GM04504 (cell line): ENCODE data around the gene IGSF3.
"Not testable (repeated sequence)": the region's sequence is repeated elsewhere in the genome, so short reads cannot be mapped to it uniquely, and the experiment has no call there.

ENCODE experiments used
- DNase-seq: peaks from one replicate; pipeline ENCODE4 v3.0.0-alpha.2; 2012; ENCODE audit warnings: low read depth

The IGSF3 gene

GRCh38 chr1:116629441-116629840, 38.1 kb downstream of the IGSF3 start:
- not testable (repeated sequence) for DNase-seq

- DNase-seq, result no peak
Measured at GRCh38 chr1:116628448-116628847, 39.1 kb downstream of the IGSF3 start.

DNA sequence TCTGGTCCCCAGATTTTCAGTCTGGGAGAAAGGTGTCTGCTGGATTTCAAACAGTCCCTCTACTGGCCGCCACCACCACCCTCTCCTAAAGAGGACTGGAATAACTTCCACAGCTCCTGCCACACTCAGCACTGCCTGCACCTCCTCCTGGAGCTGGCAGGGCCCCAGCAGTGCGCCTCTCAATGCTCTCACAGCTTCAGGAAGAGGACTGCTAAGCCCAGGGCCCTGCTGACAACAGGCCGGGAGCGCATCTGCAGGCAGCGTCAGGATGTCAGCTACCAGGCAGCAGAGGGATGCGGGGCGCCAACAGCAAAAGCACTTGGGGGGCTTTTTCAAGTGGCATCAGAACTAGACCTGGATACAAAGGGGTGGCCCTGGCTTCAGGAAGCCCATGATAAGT, 40.2 kb downstream of the IGSF3 start:
- not testable (repeated sequence) for DNase-seq

DNA sequence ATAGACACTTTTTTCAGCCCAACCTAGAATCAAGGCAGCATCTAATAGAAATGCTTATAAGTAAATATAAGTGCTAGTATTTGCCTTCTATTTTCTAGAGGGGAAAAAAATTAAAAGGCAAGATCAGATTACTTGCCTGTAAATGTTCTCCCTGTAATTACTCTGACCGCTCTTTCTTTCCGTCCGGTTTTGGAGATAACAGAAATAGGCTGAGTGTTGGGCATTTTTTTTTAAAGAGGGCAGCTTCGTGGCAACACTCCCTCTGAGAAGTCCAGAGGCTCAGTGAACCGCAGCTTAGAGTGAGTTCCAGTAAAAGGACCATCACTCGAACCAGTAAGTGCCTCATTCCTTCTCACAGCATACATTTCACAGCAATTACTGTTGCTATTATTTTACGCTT, 40.6 kb downstream of the IGSF3 start:
- not testable (repeated sequence) for DNase-seq

GRCh38 chr1:116625155-116625554, 42.4 kb downstream of the IGSF3 start:
- not testable (repeated sequence) for DNase-seq

GRCh38 chr1:116624040-116624439, 43.5 kb downstream of the IGSF3 start:
- no peak for DNase-seq

GRCh38 chr1:116622496-116622895, 45.0 kb downstream of the IGSF3 start:
- DNase-seq, result not testable (repeated sequence)

DNA sequence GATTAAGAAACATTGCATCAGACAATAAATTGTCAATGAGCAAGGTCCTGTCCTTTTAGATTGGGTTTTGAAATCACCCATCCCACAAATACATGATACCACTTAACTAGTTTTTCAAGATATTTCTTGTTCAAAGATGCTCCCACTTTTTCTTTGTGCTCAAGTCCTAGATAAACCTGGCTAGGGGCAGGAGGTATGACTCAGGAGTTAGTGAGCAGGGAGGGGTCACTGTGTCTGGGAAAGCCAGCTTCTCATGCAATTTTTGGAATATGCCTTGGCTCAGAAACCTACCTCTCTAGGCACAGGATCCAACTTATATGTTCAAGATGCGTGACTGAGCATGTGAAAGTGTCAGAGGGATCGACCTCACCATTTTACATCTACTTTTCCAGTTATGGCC, 45.8 kb downstream of the IGSF3 start:
- not testable (repeated sequence) for DNase-seq

DNA sequence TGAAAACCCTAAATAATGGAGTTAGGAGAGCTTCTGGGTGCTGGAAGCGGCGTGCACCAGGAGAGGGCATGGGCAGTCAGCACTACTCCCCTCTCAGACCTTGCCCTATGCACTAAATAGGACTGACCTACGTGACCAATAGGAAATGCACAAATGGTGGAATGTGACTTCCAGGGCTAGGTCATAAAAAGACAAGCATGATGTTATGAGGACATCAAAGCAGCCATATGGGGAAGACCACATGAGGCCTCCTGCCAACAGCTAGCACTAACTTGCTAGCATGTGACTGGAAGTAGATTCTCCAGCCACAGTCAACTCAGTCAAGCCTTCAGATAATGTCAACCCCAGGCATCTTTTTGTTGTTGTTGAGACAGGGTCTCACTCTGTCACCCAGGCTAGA, 47.1 kb downstream of the IGSF3 start:
- not testable (repeated sequence) for DNase-seq

- not testable (repeated sequence) for DNase-seq
Measured at GRCh38 chr1:116619106-116619505, 48.4 kb downstream of the IGSF3 start.

GRCh38 chr1:116617808-116618207, 49.7 kb downstream of the IGSF3 start:
- not testable (repeated sequence) for DNase-seq

DNA sequence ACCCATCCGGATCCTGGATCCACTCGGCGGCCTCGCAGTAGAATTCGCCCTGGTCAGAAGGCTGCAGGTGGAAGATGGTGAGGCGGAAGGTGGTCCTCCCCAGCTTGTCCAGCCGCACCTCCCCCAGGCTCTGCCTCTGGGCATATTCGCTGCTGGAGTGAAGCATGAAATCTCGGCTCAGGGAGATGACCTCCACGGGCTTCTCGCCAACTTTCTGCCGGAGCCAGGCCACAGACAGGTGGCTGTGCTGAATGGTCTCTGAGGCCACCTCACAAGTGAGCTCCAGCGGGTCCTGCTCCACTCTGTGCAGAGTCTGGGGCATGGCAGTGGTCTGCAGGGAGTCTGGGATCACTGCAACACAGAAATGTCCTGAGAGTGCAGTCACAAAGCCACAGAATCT, 53.7 kb downstream of the IGSF3 start:
- DNase-seq, result not testable (repeated sequence)

DNA sequence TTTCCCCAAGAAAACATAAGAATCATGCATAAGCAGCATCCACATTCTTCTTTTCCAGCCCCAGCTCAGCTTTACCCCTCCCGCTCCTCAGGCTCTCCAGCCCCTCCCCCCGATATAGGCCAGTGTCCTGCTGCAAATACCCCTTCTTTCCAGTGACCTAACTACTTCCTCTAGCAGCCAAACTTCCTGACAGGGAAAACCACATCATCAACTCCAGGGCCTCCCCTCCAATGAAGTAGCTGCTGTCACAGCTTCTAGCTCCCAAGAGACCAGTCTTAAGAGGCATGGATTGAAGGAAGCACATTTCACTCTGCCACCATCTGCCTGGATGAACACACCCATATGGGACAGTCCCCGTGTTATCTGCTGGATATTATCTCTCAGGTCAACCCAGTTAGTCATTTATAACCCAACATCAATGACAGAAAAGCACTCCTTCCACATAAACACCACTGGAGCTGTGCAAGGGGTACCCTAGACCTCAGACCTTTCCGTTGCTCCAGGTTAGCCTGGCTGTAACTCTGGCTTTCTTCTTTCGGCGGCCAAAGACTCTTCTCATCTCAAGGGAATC, 57.6 kb downstream of the IGSF3 start:
- not testable (repeated sequence) for DNase-seq

- not testable (repeated sequence) for DNase-seq
Measured at GRCh38 chr1:116608841-116609240, 58.7 kb downstream of the IGSF3 start.

GRCh38 chr1:116608151-116608550, 59.4 kb downstream of the IGSF3 start:
- not testable (repeated sequence) for DNase-seq

GRCh38 chr1:116607463-116607862, 60.1 kb downstream of the IGSF3 start:
- DNase-seq, result not testable (repeated sequence)

DNA sequence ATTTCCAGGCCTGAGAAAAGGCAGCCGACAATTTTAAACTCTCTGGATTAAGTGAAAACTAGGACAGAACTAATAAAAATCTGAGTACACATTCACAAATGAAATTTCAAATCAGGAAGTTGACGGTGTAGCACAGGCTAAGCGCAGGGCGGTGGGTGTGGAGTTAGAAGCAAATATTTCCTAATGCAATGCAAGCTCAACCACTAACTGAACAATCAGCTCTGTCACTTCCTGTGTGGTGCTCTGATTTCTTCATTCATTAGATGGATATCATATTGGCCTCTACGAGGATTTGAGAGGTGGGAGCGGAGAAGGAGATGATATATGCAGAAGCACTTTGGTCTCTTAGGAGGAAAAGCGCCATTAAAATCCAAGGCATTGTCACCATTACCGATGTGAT, 61.5 kb downstream of the IGSF3 start:
- not testable (repeated sequence) for DNase-seq

GRCh38 chr1:116605315-116605714, 62.2 kb downstream of the IGSF3 start:
- no peak for DNase-seq

GRCh38 chr1:116604408-116604807, 63.1 kb downstream of the IGSF3 start:
- DNase-seq, result not testable (repeated sequence)

DNA sequence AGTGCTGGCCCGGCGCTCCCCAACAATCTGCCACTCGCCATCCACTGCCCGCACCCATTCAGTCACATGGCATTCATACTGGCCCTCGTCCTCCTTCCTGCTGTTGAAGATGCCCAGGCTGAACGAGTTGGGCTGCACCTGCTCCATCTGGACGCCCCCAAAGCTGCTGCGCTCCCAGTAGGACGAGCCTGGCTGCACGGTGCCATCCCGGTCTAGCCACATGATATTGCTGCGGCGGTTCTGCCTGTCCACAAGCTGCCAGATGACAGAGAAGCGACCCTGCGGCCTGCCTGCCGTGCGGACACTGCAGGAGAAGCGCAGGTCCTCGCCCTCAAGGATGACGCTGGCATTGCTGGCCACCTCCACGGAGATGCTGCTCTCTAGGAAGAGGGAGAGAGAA, 63.9 kb downstream of the IGSF3 start:
- not testable (repeated sequence) for DNase-seq

DNA sequence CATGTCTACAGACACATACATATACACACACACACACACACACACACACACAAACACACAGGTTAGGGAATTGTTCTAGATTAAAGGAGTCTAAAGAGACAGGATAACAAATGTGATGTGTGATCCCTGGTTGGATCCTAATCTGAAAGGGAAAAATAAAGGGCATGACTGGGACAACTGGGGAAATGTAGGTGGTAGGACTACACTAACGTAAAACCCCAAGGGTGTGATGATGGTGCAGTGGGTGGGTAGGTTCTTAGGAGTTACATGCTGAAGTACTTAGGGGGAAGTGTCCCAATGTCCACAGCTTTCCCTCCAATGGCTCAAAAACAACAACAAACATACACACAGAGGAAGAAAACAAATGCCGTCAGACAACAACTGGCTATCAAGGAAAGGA, 68.2 kb downstream of the IGSF3 start:
- DNase-seq, result not testable (repeated sequence)

DNA sequence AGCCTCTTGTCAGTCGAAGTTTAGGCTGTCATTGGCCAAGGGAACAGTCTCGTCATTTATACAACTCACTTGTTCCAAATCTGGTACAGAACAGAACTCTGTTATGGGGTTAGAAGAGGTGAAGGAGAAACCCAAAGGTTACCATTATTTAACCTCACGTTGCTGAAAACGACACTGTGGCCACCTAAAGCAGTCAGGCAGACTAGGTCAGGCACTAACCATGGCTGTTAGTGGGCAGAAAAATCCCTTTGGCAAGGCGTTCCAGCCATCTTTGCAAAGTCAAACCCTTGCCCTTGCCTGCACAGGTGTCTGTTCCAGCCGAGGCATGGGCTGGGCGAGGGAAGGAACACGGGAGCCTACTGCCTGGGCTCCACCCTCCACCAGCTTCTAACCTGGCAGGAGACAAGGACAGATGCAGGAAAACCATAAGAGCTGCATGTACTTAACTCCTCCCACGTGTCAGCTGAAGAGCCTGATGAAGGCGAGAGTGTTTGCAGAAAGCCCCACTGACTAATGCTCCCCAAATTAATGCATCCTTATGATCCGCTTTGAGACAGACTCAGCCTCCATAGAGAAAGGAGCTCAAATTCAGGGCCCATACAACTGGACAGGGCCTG, 69.0 kb downstream of the IGSF3 start:
- not testable (repeated sequence) for DNase-seq

- DNase-seq, result not testable (repeated sequence)
Measured at GRCh38 chr1:116597388-116597787, 70.1 kb downstream of the IGSF3 start.
